Glutamatergic neuron (in vitro differentiated cells): Measurements from ENCODE around the gene MRC2. TPM values are rescaled to one million over a fixed set of nuclear protein-coding genes. Genes with fewer than 3 reads are reported as not detected.

Experiments used
- DNase-seq: peaks from one replicate; pipeline ENCODE4 v3.0.0; 2022
- H3K27ac Mint-ChIP-seq: one replicate; pipeline ENCODE4 v1.8.0; 2020; ENCODE audit warnings: mild to moderate bottlenecking, mixed read lengths, inconsistent platforms; ENCODE audit not compliant: unreplicated experiment
- H3K27me3 Mint-ChIP-seq: one replicate; pipeline ENCODE4 v1.8.0; 2020; ENCODE audit warnings: mild to moderate bottlenecking, moderate library complexity, mixed read lengths, inconsistent platforms; ENCODE audit not compliant: unreplicated experiment
- H3K36me3 Mint-ChIP-seq: one replicate; pipeline ENCODE4 v1.8.0; 2020; ENCODE audit warnings: mild to moderate bottlenecking, mixed read lengths, inconsistent platforms; ENCODE audit not compliant: unreplicated experiment
- H3K4me1 Mint-ChIP-seq: one replicate; pipeline ENCODE4 v1.8.0; 2020; ENCODE audit warnings: mild to moderate bottlenecking, low read depth, mixed read lengths, inconsistent platforms; ENCODE audit not compliant: unreplicated experiment
- H3K4me3 Mint-ChIP-seq: one replicate; pipeline ENCODE4 v1.8.0; 2020; ENCODE audit warnings: mild to moderate bottlenecking, mixed read lengths, inconsistent platforms; ENCODE audit not compliant: unreplicated experiment
- H3K9me3 Mint-ChIP-seq: one replicate; pipeline ENCODE4 v1.8.0; 2020; ENCODE audit warnings: mild to moderate bottlenecking, moderate library complexity, mixed read lengths, inconsistent platforms; ENCODE audit not compliant: unreplicated experiment
- total RNA-seq: library from RNA; stranded (reverse); fragmentation: NEBNext Ultra II Directional; extraction: Animal tissue kit (Norgen Biotek cat#: 25700); gene quantifications from one replicate; pipeline ENCODE4 v1.2.1, GENCODE V29; 2021; ENCODE audit not compliant: unreplicated experiment
- TF ChIP-seq, protein P1 (sequence below): fragments of 200-600 bp; sonication (generic); IDR thresholded peaks from one replicate; pipeline ENCODE4 v1.5.0; 2021; ENCODE audit not compliant: partially characterized antibody, unreplicated experiment

MRC2 gene
- total RNA-seq, 1 donor from 2014 or later: 24.0 TPM

DNA sequence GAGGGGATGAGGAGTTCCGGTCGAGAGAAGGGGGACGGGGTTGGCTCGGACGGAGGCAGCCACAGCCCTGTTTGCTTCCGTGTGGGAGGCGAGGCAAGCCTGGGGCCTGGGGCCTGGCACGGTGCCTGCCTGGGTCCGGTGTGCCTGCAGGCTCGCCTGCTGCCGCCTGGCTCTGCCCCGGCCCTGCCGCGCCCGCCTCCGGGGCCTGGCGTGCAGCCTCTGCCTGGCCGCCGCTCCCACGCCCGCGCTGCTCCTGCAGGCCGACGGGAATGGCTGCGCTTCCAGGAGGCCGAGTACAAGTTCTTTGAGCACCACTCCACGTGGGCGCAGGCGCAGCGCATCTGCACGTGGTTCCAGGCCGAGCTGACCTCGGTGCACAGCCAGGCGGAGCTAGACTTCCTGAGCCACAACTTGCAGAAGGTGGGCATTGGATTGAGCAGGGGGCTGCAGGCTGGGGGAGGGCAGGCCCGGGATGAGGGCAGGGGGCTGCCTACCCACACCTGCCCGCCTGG lies 53.1 kb downstream of the MRC2 start:
- no peak overlapping the region for H3K27ac Mint-ChIP-seq
- no peaks in the 10 kb centered on the region for H3K9me3 Mint-ChIP-seq
- TF ChIP-seq, protein P1, sequence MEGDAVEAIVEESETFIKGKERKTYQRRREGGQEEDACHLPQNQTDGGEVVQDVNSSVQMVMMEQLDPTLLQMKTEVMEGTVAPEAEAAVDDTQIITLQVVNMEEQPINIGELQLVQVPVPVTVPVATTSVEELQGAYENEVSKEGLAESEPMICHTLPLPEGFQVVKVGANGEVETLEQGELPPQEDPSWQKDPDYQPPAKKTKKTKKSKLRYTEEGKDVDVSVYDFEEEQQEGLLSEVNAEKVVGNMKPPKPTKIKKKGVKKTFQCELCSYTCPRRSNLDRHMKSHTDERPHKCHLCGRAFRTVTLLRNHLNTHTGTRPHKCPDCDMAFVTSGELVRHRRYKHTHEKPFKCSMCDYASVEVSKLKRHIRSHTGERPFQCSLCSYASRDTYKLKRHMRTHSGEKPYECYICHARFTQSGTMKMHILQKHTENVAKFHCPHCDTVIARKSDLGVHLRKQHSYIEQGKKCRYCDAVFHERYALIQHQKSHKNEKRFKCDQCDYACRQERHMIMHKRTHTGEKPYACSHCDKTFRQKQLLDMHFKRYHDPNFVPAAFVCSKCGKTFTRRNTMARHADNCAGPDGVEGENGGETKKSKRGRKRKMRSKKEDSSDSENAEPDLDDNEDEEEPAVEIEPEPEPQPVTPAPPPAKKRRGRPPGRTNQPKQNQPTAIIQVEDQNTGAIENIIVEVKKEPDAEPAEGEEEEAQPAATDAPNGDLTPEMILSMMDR: no peak
- no peak overlapping the region for H3K4me3 Mint-ChIP-seq
- DNase-seq: no peak
- H3K36me3 Mint-ChIP-seq: peaks cover 5% of the 10 kb centered on the region
- H3K4me1 Mint-ChIP-seq: peaks cover 4% of the 10 kb centered on the region
- no peaks in the 10 kb centered on the region for H3K27me3 Mint-ChIP-seq

DNA sequence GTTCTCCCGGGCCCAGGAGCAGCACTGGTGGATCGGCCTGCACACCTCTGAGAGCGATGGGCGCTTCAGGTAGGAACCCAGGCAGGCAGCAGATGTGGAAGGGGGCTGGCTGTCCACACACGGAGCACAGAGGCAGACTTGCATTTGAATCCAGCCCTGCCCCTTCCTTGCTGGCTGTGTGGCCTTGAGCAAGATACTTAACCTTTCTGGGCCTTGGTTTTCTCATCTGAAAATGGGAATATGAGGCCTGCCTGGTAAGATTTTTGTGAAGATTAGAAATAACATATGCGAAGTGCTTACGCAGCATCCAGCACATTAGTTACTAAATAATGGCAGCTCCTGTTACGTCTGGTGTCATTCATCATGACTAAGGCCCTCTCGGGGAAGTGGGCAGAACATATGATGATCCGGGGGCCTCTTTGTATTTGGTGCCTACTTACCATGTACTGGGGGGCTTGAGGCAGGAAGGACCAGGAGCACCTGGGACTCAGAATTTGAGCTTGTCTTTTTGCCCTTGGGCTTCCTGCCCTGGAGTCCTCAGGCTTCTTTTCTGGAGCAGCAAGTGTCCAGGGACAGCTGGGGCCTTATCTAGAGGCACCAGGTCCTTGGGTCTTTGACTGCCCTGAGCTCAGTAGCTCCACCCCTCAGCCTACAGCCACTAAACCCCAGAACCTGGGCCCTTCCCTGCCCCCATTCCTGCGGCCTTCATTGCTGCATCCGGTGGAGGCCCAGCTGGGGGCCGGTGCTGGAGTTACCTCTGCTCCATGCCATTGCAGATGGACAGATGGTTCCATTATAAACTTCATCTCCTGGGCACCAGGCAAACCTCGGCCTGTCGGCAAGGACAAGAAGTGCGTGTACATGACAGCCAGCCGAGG lies 53.8 kb downstream of the MRC2 start:
- H3K9me3 Mint-ChIP-seq: no peaks in the 10 kb centered on the region
- no peaks in the 10 kb centered on the region for H3K27me3 Mint-ChIP-seq
- H3K4me1 Mint-ChIP-seq: peaks cover 4% of the 10 kb centered on the region
- H3K27ac Mint-ChIP-seq: no peak overlapping the region
- TF ChIP-seq, protein P1: no peak
- H3K4me3 Mint-ChIP-seq: no peak overlapping the region
- DNase-seq: no peak
- H3K36me3 Mint-ChIP-seq: peaks cover 5% of the 10 kb centered on the region

DNA sequence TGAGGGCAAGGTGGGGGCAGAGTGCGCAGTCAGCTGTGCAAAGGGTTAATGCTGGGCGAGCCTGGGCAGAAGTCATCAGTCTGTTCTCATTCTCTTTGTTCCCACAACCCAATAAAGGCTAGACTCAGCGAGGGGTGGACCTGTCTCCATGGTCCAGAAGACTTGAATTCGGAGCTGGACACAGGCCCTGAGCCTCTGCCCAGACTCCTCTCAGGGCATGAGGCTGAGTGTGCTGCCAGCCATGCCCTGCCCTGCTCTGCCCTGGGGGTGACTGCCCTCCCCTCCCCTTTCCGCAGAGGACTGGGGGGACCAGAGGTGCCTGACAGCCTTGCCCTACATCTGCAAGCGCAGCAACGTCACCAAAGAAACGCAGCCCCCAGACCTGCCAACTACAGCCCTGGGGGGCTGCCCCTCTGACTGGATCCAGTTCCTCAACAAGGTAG lies 54.5 kb downstream of the MRC2 start:
- no peak overlapping the region for H3K4me3 Mint-ChIP-seq
- H3K27me3 Mint-ChIP-seq: peaks cover 2% of the 10 kb centered on the region
- no peak for DNase-seq
- H3K9me3 Mint-ChIP-seq: no peaks in the 10 kb centered on the region
- no peak overlapping the region for H3K27ac Mint-ChIP-seq
- H3K4me1 Mint-ChIP-seq: peaks cover 4% of the 10 kb centered on the region
- H3K36me3 Mint-ChIP-seq: peaks cover 5% of the 10 kb centered on the region
- TF ChIP-seq, protein P1: no peak

DNA sequence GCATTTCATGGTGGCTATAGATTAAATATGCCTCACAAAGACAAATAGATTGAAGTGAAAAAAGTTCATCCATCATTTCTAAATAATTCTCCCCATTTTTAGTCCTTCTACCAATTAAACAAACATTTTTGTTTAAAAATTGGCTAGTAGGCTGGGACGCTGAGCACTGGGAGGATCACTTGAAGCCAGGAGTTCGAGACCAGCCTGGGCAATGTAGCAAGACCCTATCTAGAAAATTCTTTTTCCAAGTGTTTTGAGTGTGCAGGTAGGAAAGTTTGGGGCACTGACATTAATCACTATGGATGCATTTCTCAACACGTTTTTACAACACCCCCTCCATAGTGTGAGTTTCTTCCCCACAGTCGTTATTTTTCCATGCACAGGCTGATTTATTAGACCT lies 56.7 kb downstream of the MRC2 start:
- TF ChIP-seq, protein P1: no peak
- Mint-ChIP-seq H3K27me3 (peaks cover 7% of the 10 kb centered on the region), H3K36me3 (peaks cover 2% of the 10 kb centered on the region), H3K4me1 (peaks cover 2% of the 10 kb centered on the region), H3K9me3 (peaks cover 2% of the 10 kb centered on the region), H3K4me3 (no peak overlapping the region), H3K27ac (no peak overlapping the region)
- no peak for DNase-seq

DNA sequence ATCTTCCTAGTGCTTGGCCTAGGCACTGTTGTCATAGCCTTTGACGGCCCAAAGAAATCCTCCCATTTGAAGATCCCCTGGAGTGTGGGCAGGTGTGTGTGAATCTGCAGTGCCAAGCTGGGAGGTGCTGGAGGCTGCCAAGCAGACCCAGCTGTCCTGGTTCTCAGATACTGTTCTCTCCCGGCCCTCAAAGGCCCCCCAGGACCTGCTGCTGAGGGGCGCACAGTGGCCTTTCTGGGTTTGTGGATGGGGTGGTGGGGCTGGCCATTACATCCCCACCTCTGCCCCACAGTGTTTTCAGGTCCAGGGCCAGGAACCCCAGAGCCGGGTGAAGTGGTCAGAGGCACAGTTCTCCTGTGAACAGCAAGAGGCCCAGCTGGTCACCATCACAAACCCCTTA lies 60.5 kb downstream of the MRC2 start:
- no peak for DNase-seq
- Mint-ChIP-seq H3K36me3 (no peaks in the 10 kb centered on the region), H3K4me3 (no peak overlapping the region), H3K27ac (no peak overlapping the region), H3K27me3 (peaks cover 7% of the 10 kb centered on the region), H3K9me3 (peaks cover 2% of the 10 kb centered on the region), H3K4me1 (no peaks in the 10 kb centered on the region)
- TF ChIP-seq, protein P1: no peak
